ENCODE data around the gene COQ4. TPM values are rescaled to one million over a fixed set of nuclear protein-coding genes. Genes with fewer than 3 reads are reported as not detected.

Gene COQ4
- total RNA-seq (2022; extraction: Qiagen RNA extraction): 52.3 to 65.2 TPM (median 57.5 TPM) in 5 replicates

GRCh38 chr9:128322404-128323211 lies at the start of gene COQ4, which contains the start of gene TRUB2:
Gene COQ4, plus strand, starts transcription at chr9:128322839. Its CDS starts 20 bp downstream, at chr9:128322859.
Gene TRUB2, minus strand, starts transcription at chr9:128322447. Its CDS starts 39 bp downstream, at chr9:128322408.

DNA sequence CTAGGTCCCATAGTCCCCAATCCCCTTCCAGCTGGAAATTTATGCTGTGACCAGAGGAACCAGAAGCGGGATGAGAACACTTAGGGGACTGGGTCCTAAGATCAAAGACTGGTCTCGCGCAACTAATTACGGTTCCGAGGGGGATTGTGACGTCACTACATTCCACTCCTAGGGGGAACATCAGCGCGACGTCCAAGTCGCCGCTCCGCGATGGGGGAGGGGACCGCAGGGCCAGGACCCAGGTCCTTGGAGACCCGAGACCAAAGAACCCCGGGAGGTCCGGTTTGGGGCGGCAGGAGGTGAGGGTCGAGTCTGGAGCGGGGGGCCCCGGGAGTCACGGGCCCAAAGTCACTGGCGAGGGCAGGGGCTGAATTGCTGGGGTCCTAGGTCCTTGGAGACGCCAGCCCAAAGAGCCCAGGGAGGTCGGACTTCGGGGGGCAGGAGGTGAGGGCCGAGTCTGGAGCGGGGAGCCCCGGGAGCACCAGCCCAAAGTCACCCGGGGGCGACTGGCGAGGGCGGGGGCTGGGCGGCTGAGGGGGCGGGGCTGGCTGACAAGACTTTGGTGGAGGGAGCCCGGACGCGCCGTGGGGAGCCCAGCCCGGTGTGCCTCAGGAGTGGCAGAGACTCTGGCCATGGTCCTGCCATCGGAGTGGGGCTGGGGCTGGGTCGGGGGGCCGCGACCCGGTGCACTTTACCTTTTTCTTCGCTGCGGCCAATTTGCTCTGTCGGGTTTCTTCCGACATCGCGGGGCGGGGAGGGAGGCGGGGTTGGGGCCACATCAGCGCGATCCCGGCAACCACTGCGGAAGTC lies 47.2 kb upstream of the COQ4 start, which contains the start of gene GOLGA2:
Gene GOLGA2, minus strand, starts transcription at position 810 of the 810 bp plus-strand sequence. Its CDS starts 31 bp downstream, at position 779.

GRCh38 chr9:128276008-128276573 lies 46.5 kb upstream of the COQ4 start, which contains the start of gene SWI5:
Gene SWI5, plus strand, starts transcription at chr9:128276276.

GRCh38 chr9:128339761-128340690 lies 17.4 kb downstream of the COQ4 start, which contains the start of gene SLC27A4:
Gene SLC27A4, plus strand, starts transcription at chr9:128340527. Its CDS starts 2,606 bp downstream, at chr9:128343133.

GRCh38 chr9:128370752-128371629 lies 48.4 kb downstream of the COQ4 start, which contains the start of gene URM1:
Gene URM1, plus strand, starts transcription at chr9:128371374. Its CDS starts 7 bp downstream, at chr9:128371381.

Other genes with a start within 250 kb of the COQ4 start
- 71.6 to 105 TPM (median 99.3 TPM) in 5 replicates for gene PTGES2, start 195.1 kb upstream of the COQ4 start, total RNA-seq (2022; extraction: Qiagen RNA extraction)
- gene LCN2, start 173.4 kb upstream of the COQ4 start, total RNA-seq (2022; extraction: Qiagen RNA extraction): 2.7 to 5.2 TPM (median 4.3 TPM) in 5 replicates
- gene BBLN, start 162.6 kb upstream of the COQ4 start, total RNA-seq (2022; extraction: Qiagen RNA extraction): 43.1 to 66.3 TPM (median 62.6 TPM) in 5 replicates
- gene CIZ1, start 131.3 kb upstream of the COQ4 start, total RNA-seq (2022; extraction: Qiagen RNA extraction): 67.7 to 95.1 TPM (median 82.4 TPM) in 5 replicates
- 77.9 to 94.3 TPM (median 86.7 TPM) in 5 replicates for gene DNM1, start 119.5 kb upstream of the COQ4 start, total RNA-seq (2022; extraction: Qiagen RNA extraction)
- 38.8 to 52.8 TPM (median 45.6 TPM) in 5 replicates for gene GOLGA2, start 46.8 kb upstream of the COQ4 start, total RNA-seq (2022; extraction: Qiagen RNA extraction)
- 38.9 to 45.9 TPM (median 42.0 TPM) in 5 replicates for gene SWI5, start 46.6 kb upstream of the COQ4 start, total RNA-seq (2022; extraction: Qiagen RNA extraction)
- gene TRUB2, start 392 bp upstream of the COQ4 start, total RNA-seq (2022; extraction: Qiagen RNA extraction): 42.8 to 49.8 TPM (median 46.5 TPM) in 5 replicates
- 35.9 to 47.8 TPM (median 45.7 TPM) in 5 replicates for gene SLC27A4, start 17.7 kb downstream of the COQ4 start, total RNA-seq (2022; extraction: Qiagen RNA extraction)
- gene URM1, start 48.5 kb downstream of the COQ4 start, total RNA-seq (2022; extraction: Qiagen RNA extraction): 64.2 to 87.6 TPM (median 81.7 TPM) in 5 replicates
- gene CERCAM, start 98.0 kb downstream of the COQ4 start, total RNA-seq (2022; extraction: Qiagen RNA extraction): 34.2 to 38.7 TPM (median 35.6 TPM) in 5 replicates
- 24.7 to 27.7 TPM (median 25.2 TPM) in 5 replicates for gene ODF2, start 133.2 kb downstream of the COQ4 start, total RNA-seq (2022; extraction: Qiagen RNA extraction)
- 26.5 to 30.1 TPM (median 29.1 TPM) in 5 replicates for gene GLE1, start 181.9 kb downstream of the COQ4 start, total RNA-seq (2022; extraction: Qiagen RNA extraction)
- 134 to 158 TPM (median 150 TPM) in 5 replicates for gene SPTAN1, start 229.7 kb downstream of the COQ4 start, total RNA-seq (2022; extraction: Qiagen RNA extraction)

Data from A549 treated with Mapracorat at 1 μM for 4 hours (cell line).